ENCODE measurements around the gene PCDHGA11.
"Not testable (repeated sequence)": the region's sequence is repeated elsewhere in the genome, so short reads cannot be mapped to it uniquely, and the experiment has no call there.

Gene PCDHGA11

DNA sequence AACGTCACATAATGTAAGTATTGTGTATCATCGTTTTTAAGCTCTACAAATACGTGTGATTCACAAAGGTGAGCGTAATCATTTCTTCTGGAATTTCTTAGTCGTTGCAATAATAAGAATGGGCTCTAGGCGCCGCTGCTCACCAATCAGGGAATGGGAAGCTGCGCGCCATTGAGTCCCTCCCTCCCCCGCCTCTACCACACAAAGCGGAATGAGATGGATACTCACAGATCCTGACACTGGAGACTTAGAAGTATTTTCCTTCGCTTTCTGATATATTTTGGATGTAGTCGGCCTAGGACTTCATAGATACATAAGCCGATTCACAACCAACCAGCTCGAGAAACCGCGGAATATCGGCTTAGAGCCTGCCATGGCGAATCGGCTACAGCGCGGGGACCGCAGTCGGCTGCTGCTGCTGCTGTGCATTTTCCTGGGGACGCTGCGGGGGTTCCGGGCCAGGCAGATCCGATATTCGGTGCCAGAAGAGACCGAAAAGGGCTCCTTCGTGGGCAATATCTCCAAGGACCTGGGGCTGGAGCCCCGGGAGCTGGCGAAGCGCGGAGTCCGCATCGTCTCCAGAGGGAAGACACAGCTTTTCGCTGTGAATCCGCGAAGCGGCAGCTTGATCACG lies at the start of gene PCDHGA11:
TSS of gene PCDHGA11 (plus strand) at position 197 of the 634 bp plus-strand sequence. CDS start at position 374, 177 bp downstream.
- DNase-seq: peak; percentile 13

DNA sequence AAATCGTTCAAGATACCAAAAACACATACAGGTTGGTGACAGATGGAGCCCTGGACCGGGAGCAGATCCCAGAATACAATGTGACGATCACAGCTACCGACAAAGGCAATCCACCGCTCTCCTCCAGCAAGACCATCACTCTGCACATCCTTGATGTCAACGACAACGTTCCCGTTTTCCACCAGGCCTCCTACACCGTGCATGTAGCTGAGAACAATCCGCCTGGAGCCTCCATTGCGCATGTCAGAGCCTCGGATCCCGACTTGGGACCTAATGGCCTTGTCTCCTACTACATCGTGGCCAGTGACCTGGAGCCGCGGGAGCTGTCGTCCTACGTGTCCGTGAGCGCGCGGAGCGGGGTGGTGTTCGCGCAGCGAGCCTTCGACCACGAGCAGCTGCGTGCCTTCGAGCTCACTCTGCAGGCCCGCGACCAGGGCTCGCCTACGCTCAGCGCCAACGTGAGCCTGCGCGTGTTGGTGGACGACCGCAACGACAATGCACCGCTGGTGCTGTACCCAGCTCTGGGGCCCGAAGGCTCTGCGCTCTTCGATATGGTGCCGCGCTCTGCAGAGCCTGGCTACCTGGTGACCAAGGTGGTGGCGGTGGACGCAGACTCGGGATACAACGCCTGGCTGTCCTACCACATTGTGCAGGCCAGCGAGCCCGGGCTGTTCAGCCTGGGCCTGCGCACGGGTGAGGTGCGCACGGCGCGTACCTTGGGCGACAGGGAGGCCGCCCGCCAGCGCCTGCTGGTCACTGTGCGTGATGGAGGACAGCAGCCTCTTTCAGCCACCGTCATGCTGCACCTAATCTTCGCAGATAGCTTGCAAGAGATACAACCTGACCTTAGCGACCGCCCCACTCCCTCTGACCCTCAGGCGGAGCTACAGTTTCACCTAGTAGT lies 49.0 kb upstream of the PCDHGA11 start:
- DNase-seq: no peak

- peak; percentile 32 for DNase-seq
Observed at GRCh38 chr5:141373673-141374317, 47.1 kb upstream of the PCDHGA11 start, which contains the start of gene PCDHGA6. Gene PCDHGA6 (plus strand): TSS chr5:141373891. CDS start chr5:141374084, 193 bp downstream.

- no peak for DNase-seq
Observed at GRCh38 chr5:141374627-141375026, 46.2 kb upstream of the PCDHGA11 start.

- not testable (repeated sequence) for DNase-seq
Observed at GRCh38 chr5:141375444-141376155, 45.3 kb upstream of the PCDHGA11 start.

GRCh38 chr5:141382469-141383294 lies 38.2 kb upstream of the PCDHGA11 start, which contains the start of gene PCDHGA7:
Gene PCDHGA7 (plus strand): TSS chr5:141382742. CDS start chr5:141382900, 158 bp downstream.
- peak; percentile 63 for DNase-seq

DNA sequence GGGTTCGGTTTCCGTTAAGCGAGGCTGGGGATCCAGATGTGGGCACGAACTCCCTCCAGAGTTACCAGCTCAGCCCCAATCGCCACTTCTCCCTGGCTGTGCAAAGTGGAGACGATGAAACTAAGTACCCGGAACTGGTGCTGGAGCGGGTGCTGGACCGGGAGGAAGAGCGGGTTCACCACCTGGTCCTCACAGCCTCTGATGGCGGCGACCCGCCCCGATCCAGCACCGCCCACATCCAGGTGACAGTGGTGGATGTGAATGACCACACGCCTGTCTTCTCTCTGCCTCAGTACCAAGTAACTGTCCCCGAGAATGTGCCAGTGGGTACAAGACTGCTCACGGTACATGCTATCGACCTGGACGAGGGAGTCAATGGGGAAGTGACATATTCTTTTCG lies 37.5 kb upstream of the PCDHGA11 start:
- DNase-seq: no peak

GRCh38 chr5:141384471-141385267 lies 36.2 kb upstream of the PCDHGA11 start:
- DNase-seq: no peak

GRCh38 chr5:141387557-141388311 lies 33.1 kb upstream of the PCDHGA11 start, which contains the start of gene PCDHGB4:
Gene PCDHGB4 (plus strand): TSS chr5:141387698. CDS start chr5:141387885, 187 bp downstream.
- DNase-seq: not testable (repeated sequence)

- no peak for DNase-seq
Observed at GRCh38 chr5:141388661-141389060, 32.2 kb upstream of the PCDHGA11 start.

- DNase-seq: no peak
Observed at GRCh38 chr5:141389153-141390042, 31.5 kb upstream of the PCDHGA11 start.

GRCh38 chr5:141392429-141393198 lies 28.2 kb upstream of the PCDHGA11 start, which contains the start of gene PCDHGA8:
Gene PCDHGA8 (plus strand): TSS chr5:141392633. CDS start chr5:141392814, 181 bp downstream.
- no peak for DNase-seq

GRCh38 chr5:141393267-141393666 lies 27.6 kb upstream of the PCDHGA11 start:
- DNase-seq: no peak

DNA sequence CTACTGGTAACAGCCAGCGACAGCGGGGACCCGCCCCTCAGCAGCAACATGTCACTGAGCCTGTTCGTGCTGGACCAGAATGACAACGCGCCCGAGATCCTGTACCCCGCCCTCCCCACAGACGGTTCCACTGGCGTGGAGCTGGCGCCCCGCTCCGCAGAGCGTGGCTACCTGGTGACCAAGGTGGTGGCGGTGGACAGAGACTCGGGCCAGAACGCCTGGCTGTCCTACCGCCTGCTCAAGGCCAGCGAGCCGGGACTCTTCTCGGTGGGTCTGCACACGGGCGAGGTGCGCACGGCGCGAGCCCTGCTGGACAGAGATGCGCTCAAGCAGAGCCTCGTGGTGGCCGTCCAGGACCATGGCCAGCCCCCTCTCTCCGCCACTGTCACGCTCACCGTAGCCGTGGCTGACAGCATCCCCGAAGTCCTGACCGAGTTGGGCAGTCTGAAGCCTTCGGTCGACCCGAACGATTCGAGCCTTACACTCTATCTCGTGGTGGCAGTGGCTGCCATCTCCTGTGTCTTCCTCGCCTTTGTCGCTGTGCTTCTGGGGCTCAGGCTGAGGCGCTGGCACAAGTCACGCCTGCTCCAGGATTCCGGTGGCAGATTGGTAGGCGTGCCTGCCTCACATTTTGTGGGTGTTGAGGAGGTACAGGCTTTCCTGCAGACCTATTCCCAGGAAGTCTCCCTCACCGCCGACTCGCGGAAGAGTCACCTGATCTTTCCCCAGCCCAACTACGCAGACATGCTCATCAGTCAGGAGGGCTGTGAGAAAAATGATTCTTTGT lies 26.3 kb upstream of the PCDHGA11 start:
- not testable (repeated sequence) for DNase-seq

DNA sequence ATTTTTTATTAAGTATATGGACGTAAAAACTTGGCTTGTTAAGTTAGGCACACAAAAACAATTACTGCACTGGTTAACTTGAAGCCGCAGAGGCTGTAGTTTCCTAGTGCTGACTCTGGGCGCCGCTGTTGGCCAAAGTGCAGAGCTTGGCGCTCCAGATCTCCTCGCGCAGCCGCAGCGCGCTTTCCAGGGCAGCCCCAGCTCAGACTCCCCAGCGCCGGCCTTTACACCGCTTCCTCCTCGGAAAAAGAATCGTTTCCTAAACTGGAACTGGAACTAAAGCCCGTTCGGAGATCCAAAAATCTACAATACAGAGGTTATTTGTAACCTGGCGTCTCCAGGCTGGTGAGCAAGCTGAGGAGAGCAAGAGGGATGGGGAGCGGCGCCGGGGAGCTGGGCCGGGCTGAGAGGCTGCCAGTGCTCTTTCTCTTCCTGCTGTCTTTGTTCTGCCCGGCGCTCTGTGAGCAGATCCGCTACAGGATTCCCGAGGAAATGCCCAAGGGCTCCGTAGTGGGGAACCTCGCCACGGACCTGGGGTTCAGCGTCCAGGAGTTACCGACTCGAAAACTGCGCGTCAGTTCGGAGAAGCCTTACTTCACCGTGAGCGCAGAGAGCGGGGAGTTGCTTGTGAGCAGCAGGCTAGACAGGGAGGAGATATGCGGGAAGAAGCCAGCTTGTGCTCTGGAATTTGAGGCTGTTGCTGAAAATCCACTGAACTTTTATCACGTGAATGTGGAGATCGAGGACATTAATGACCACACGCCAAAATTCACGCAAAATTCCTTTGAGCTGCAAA lies 22.9 kb upstream of the PCDHGA11 start, which contains the start of gene PCDHGB5:
TSS of gene PCDHGB5 (plus strand) at position 192 of the 796 bp plus-strand sequence. CDS start at position 373, 181 bp downstream.
- DNase-seq: peak; percentile 44

- no peak for DNase-seq
Observed at GRCh38 chr5:141398608-141399007, 22.2 kb upstream of the PCDHGA11 start.
